Raji (cell line): ENCODE results near the gene ACYP2.

Experiments used
- POLR2A ChIP-seq: IDR thresholded peaks from 2 replicates; pipeline ENCODE4 v1.6.1; 2011; ENCODE audit warnings: low read depth, low read length, control low read depth; ENCODE audit not compliant: insufficient read depth

ACYP2 gene

GRCh38 chr2:54308186-54308585 lies 192.8 kb downstream of the ACYP2 start:
- TF ChIP-seq POLR2A = no peak

DNA sequence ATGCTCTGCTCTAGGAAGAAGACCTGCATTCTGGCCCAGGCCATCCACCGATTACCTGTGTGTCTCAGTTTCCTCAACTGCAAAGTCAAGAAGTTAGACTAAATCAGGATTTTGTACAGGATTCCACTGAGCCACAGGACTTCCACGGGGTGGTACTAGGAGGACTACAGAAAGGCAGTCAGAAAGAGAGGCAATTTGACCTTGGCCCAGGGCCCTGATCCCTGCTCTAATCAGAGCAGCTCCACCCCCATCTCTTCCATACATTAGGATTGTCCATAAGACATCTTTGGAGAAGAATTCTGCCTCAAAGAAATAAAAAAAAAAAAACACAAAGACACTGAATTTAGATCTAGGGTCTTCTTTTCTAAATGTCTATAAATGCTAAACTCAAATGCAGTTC lies 193.4 kb downstream of the ACYP2 start:
- no peak for TF ChIP-seq POLR2A

DNA sequence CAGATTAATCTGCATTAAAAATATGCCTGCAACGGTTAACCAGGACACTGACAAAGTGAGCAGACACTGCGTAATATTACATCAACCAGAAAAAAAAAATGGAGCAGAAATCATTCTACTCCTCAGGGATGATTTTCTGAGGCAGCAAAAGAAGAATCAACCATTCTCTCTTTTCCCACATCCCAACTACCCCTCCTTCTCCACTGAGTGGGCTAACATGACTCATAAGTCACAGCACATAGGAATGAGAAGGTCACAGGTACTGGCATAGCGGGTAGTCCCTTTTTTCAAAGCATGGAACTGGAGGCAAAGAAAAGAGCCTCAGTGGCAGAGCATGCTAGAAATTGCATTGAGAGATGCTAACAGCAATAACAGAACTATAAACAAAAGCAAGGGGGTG lies 194.9 kb downstream of the ACYP2 start:
- TF ChIP-seq POLR2A = no peak

DNA sequence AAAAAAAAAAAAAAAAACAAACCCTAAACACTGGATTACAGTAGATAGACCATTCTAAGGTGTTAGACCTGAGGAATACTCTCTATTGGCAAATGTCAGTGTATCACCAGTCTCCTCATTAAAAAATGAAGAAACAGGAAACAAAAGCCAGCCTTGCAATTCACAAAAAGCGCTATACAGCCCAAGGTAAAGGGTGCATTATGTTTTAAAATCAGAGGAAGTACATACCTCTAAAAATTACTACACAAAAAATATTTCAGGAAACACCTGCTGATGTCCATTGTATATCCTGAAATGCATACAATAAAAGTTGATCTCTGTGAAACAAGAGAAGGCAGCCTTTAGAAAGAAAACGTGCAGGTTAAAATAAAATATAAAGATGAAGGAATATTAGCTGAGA lies 195.5 kb downstream of the ACYP2 start:
- TF ChIP-seq POLR2A = no peak

- no peak for TF ChIP-seq POLR2A
Measured at GRCh38 chr2:54313147-54313546, 197.7 kb downstream of the ACYP2 start.

DNA sequence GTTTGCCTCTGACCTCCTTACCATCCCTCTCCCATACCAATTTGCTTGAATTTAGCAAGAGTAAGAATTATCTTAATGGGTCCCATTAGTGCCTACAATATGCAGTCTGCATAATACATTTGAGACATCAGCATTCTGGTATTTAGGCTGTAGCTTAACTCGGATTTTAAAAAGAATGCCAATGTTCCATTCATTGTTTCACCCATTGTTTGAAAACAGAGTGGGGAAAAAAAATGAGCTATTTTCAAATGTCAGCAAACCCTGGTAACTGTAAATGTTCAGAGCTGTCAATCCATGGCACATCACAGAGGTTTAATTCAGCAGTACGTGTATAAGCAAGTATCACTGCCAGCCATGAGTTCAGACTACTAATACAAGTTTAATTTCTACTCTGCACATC lies 202.6 kb downstream of the ACYP2 start:
- TF ChIP-seq POLR2A = no peak

DNA sequence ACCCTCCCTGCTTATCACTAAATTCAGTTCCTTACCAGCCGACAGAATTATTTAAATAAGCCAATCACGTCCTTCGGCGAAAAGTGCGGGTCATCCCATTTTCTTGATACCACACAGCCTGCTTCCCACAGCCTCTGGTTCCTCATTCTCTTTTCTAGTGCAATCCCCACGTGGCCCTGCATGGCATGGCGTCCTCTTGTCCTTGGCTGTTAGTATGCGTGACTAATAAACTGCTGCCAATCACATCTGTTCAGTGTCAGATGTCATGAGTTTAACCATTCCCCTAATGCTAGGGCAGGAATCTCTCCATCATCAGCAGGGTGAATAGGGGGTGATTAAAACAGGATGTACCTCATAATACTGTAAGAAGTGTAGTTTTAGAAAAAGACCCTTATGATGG lies 203.4 kb downstream of the ACYP2 start:
- TF ChIP-seq POLR2A = no peak

DNA sequence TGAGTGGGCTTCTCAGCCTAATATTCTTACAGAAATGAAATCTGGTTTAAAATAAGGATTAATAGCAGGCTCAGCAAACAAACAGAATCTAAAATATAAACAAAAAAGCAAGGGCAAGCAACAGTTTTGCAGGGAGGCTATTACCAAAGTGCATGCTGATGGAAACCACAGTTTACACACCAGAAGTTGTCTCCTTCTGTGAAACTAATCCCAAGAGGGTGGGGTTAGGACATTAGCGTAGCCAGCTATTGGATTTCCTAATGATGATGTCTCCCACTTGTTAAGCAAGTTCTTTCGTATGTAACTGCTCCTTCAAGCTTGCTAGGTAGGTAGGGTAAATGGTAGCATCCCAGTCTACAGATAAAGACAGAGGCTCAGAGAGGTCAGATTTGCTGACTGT lies 205.6 kb downstream of the ACYP2 start:
- no peak for TF ChIP-seq POLR2A

- no peak for TF ChIP-seq POLR2A
Measured at GRCh38 chr2:54325148-54325547, 209.7 kb downstream of the ACYP2 start.

DNA sequence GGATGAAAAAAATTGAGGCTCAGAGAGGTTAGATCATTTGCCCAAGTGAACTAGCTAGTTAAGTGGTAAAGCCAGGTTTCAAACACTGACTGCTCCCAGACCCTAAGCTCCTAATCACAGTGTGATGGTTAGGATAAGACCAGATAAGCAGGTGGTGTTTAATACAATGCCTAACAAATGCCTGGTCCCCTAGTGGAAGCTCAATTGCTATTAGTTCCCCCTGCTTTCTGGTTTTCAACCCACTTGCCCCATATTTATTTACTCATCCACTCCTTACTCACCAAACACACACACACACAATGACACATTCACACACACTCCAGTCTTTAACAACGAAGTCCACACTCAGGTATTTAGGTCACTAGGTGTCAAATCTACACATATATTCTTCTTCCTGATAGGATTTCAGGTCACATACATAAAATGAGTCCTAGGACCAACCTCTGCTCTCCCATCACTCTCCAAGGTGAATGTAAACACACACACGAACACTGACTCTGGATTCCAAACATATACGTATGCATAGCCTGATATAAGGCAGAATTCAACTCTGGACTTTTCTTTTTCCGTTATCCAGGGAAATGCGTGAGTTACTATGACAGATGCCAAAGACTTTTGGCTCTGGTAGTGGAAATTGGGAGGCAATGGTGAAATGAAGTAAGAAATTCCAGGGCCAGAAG lies 214.2 kb downstream of the ACYP2 start:
- TF ChIP-seq POLR2A = no peak

DNA sequence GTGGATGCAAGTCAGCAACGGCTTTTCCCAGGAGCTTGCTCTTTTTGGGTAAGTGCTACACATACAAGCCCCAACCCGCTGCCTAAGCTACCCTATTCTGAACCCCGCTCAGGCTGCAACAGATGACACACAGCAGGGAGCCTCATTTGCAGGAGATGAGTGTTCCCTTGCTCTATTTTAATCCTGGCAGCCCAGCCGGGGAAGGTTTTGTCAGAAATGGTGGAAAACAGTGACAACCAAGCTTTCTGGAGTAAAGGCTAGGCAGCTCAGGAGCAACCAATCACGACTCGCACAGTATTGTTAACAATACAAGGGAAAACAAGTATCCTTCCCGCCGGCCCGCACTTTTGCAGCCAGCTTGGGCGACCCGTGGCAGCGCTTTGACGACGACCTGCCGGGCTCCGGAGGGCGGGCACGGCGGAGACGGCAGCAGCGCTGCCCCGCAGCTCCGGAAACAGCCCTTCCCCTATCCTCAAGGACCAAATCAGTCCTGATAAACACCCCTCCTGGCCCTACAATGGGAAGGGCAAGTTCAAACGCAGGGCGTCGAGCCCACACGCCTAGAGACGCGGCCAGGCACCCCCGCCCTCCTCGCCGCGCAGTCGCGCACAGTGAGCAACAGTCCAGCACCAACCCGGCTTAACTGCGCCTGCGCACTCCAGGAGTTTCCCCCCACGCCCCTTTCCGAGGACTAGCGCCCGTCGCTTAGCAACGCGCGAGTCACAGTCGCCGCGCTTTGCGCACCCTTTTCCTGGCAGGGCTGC lies 214.9 kb downstream of the ACYP2 start:
- TF ChIP-seq POLR2A = peak; percentile 54; the same call in 1 of the 2 replicates

GRCh38 chr2:54330926-54331835 lies 215.8 kb downstream of the ACYP2 start:
- TF ChIP-seq POLR2A = no peak

DNA sequence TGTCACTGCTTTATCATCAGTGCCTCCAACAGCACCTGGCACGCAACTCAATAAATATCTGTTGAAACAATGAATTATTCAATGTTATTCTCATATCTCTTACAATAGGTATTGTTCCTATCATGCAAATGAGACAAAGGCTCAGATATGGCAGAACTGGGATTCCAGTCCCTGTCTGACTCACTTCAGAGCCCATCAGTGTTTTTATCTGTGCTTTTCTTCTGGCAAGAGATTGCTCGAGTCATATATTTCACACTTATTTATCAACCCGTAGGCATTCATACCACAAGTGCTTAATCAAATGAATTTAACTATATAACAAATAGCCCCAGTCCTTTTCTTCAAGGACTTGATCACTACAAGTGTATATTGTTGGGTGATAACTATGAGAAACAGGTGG lies 217.0 kb downstream of the ACYP2 start:
- TF ChIP-seq POLR2A = no peak

DNA sequence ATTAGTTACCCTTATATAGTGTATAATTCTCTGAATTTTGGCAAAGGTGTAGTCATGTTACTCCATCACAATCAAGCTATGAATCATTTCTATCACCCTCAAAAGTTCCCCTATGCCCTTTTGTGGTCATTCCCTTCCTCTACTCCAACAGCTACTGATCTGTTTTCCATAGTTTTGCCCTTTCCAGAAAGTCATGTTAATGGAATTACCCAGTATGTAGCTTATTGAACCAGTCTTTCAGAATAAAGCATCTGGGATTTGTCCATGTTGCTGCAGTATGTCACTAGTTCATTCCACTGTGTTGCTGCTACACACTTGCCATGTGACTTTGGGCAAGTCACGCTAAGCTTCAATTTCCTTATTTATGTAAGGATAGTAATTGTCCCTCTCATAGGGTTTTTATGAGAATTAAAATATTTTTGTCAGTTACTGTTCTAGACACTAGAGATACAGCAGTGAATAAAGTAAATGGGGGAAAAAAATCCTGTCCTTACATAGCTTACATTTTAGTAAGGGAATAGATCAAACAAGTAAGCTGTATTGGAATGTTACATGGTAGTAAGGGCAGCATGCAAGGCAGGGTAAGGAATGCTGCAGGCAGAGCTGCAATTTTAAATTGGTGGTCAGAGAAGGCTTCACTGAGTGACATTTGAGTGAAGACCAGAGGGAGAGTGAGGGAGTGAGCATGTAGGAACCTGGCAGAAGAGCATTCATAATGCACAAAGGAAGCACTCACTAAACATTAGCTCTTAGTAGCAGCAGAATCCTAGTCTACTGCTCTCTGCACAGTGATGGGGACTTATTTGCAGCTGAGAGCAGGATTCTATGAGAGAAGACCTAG lies 220.9 kb downstream of the ACYP2 start:
- TF ChIP-seq POLR2A = no peak

- no peak for TF ChIP-seq POLR2A
Measured at GRCh38 chr2:54336977-54337255, 221.5 kb downstream of the ACYP2 start.
